Transverse colon (tissue), 4 donors: ENCODE results near the gene PDE4C. TPM values are rescaled to one million over a fixed set of nuclear protein-coding genes. Genes with fewer than 3 reads are reported as not detected.

Experiments used
- DNase-seq: peaks from one replicate; pipeline ENCODE4 v3.0.0-alpha.2; 2019
- H3K27ac ChIP-seq, 4 donors: fragments of 200-600 bp; sonication (generic); 2 replicates each; pipeline ENCODE4 v1.5.1; 2016 to 2018; ENCODE audit warnings: inconsistent platforms in 4 of 4
- H3K27me3 ChIP-seq: fragments of 200-600 bp; sonication (generic); 2 replicates; pipeline ENCODE4 v1.5.1; 2017; ENCODE audit warnings: inconsistent platforms
- H3K36me3 ChIP-seq, 4 donors: fragments of 200-600 bp; sonication (generic); 2 replicates each; pipeline ENCODE4 v1.5.1; 2017 to 2019; ENCODE audit warnings: inconsistent platforms in 4 of 4
- H3K4me1 ChIP-seq, 4 donors: fragments of 200-600 bp; sonication (generic); 2 replicates each; pipeline ENCODE4 v1.5.1; 2017 to 2020; ENCODE audit warnings: inconsistent platforms in 4 of 4
- H3K4me3 ChIP-seq, 4 donors: fragments of 200-600 bp; sonication (generic); 1 replicate in 1 of 4; 2 replicates in 3 of 4; pipeline versions ENCODE4 v1.5.1 to v1.6.1; 2017 to 2019; ENCODE audit warnings: inconsistent platforms in 4 of 4
- H3K9me3 ChIP-seq, 2 donors: fragments of 200-600 bp; sonication (generic); 2 replicates each; pipeline ENCODE4 v1.5.1; 2017 to 2019; ENCODE audit warnings: inconsistent platforms in 2 of 2
- CTCF ChIP-seq, 5 experiments: fragments of 200-600 bp in 3 of 5; fragments of 450-650 bp in 2 of 5; sonication (generic) in 3 of 5; IDR thresholded peaks; 1 replicate in 2 of 5; 2 replicates in 3 of 5; pipeline ENCODE4 v1.5.1; 2016 to 2017; ENCODE audit warnings: antibody characterized with exemption in 5 of 5, inconsistent platforms in 3 of 5, mild to moderate bottlenecking in 2 of 5, moderate library complexity in 1 of 5
- EP300 ChIP-seq: sonication (generic); formaldehyde crosslinking; IDR thresholded peaks from one replicate; pipeline ENCODE4 v1.6.1; 2017; ENCODE audit warnings: antibody characterized with exemption, low read depth
- POLR2A ChIP-seq: fragments of 450-650 bp; IDR thresholded peaks from one replicate; pipeline ENCODE4 v1.6.1; 2016; ENCODE audit warnings: antibody characterized with exemption, mild to moderate bottlenecking, moderate library complexity
- POLR2AphosphoS5 ChIP-seq, 3 donors: sonication (generic); formaldehyde crosslinking; IDR thresholded peaks; one replicate each; pipeline ENCODE4 v1.6.1; 2016; ENCODE audit warnings: antibody characterized with exemption in 3 of 3
- WGBS, 2 donors: methylation state at CpG; one replicate each; pipeline ENCODE4 v1.1.5; 2018; ENCODE audit warnings: low coverage in 1 of 2; 5-methylcytosine and 5-hydroxymethylcytosine counted together
- in situ Hi-C, 4 donors: fragments of 200-750 bp; cut with MboI; loops; one replicate each; pipeline versions ENCODE4 v1.15.0 to v1.15.1; 2017; ENCODE audit warnings: low sequenced_read_pairs in 3 of 4, low pct_ligation_motif_present in 1 of 4, low pct_unique_long_range_greater_than_20kb in 1 of 4
- intact Hi-C: fragments of 100-400 bp; cut with DNase I; formaldehyde crosslinking; loops from one replicate; pipeline ENCODE4 v1.15.1; 2023; ENCODE audit warnings: low total_unique reads
- total RNA-seq, 4 donors: library from RNA; depleted of rRNA; stranded (reverse); fragments of >200 nt; gene quantifications; one replicate each; pipeline ENCODE4 v1.1.0, GENCODE V29; 2016

The PDE4C gene
- total RNA-seq, 4 donors from 2014 or later, result 3.0 to 18.3 (median 7.7) TPM

GRCh38 chr19:18229915-18230314 lies 3.7 kb upstream of the PDE4C start:
- WGBS, 2 donors, result 70 to 74% methylated on average over 2 to 4 of the region's 4 CpGs
- H3K4me1 ChIP-seq, result peaks cover 3 to 17% (median 10%) of the 10 kb centered on the region in 4 donors
- no peaks in the 10 kb centered on the region for H3K36me3 ChIP-seq
- no peak overlapping the region for H3K4me3 ChIP-seq
- H3K9me3 ChIP-seq, result peaks cover 4 to 7% of the 10 kb centered on the region in 2 donors
- in situ Hi-C loops, result no loop called here
- intact Hi-C loops, result no loop called here
- peaks cover 96% of the 10 kb centered on the region for H3K27me3 ChIP-seq
- no peak for DNase-seq
- H3K27ac ChIP-seq, result no peak overlapping the region
- TF ChIP-seq POLR2AphosphoS5 (IDR thresholded peaks at IDR 0.05) (no peak), CTCF (IDR thresholded peaks at IDR 0.05) (no peak), POLR2A (no peak), EP300 (no peak)

DNA sequence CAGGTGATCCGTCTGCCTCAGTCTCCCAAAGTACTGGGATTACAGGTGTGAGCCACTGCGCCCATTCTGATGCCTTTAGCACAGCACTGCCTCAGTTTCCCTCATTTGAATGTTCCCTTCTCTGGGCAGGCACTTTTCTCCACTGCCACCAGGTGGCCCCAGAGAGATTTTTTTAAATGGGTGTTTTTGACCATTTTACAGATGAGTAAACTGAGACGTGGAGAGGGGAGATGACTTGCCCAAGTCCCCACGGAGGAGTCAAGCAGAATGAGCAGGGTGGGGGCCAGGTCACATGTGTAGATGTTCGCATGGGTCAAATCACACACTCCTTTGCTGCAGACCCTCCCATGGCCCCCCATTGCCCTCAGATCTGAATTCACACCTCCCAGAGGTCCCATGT lies 3.2 kb upstream of the PDE4C start:
- in situ Hi-C loops (no loop called here), intact Hi-C loops (no loop called here)
- WGBS, 2 donors, result 60 to 74% methylated on average over 4 to 5 of the region's 5 CpGs
- Histone ChIP-seq H3K27ac (no peak overlapping the region), H3K4me3 (no peak overlapping the region), H3K36me3 (no peaks in the 10 kb centered on the region), H3K27me3 (peaks cover 96% of the 10 kb centered on the region), H3K9me3 (peaks cover 4 to 7% of the 10 kb centered on the region in 2 donors), H3K4me1 (peaks cover 6 to 21% (median 12%) of the 10 kb centered on the region in 4 donors)
- TF ChIP-seq CTCF (IDR thresholded peaks at IDR 0.05), result peak; percentile 33 to 45 (median 39)
- no peak for TF ChIP-seq POLR2A
- no peak for DNase-seq

GRCh38 chr19:18227781-18228271 lies 1.6 kb upstream of the PDE4C start:
- TF ChIP-seq CTCF (IDR thresholded peaks at IDR 0.05) (no peak), POLR2A (no peak), EP300 (no peak), POLR2AphosphoS5 (IDR thresholded peaks at IDR 0.05) (no peak)
- WGBS, 2 donors, result 65% methylated on average over 6 of the region's 6 CpGs; no CpG with 5 or more reads in 1 of the 2 donors

DNA sequence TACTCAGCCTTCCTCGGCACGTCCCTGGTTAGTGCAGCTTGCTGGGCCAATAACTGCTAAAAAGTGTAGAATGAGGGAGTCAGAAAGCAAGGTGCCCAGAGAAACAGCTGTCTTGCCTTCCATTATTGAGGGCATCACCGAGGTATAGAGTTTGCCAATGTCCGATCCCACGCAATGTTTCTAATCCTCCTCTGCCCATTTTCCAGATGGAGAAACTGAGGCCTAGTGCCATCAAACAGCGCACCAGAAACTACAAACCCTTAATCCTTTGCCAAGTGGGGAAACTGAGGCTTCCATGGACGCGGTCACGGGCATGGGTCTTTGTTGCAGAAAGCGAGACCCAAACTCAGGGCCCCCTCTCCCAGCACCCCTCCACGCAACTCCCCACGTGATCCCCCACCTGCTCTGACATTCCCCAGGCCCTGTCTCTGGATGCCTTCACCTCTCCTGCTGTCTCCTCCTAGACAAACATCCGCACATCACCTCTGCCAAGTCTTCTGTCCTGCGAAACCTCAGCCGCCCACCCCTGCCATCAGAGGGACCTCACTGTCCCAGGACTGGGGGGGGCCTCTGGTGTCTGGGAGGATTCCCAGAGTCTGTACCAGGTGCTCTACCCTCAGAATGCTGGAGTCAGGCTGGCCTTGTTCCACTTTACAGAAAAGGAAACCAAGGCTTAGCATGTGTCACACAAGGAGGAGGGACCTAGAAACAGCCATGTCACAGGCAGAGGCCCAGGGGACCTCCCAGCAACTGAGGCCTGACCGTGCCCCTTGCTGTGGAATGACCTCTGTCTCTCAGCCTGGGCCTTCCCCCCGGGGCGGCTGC lies 930 bp upstream of the PDE4C start:
- TF ChIP-seq POLR2AphosphoS5 (IDR thresholded peaks at IDR 0.05) (peak in 1 of 3 donors; percentile 67), CTCF (IDR thresholded peaks at IDR 0.05) (no peak)
- no peak overlapping the region for H3K27ac ChIP-seq
- H3K9me3 ChIP-seq, result no peaks in the 10 kb centered on the region
- no peak overlapping the region for H3K4me3 ChIP-seq
- DNase-seq, result no peak
- H3K36me3 ChIP-seq, result no peaks in the 10 kb centered on the region
- 53 to 72% methylated on average over 3 to 18 of the region's 18 CpGs for WGBS, 2 donors
- intact Hi-C loops (no loop called here), in situ Hi-C loops (no loop called here)
- peaks cover 7 to 27% (median 16%) of the 10 kb centered on the region in 4 donors for H3K4me1 ChIP-seq
- H3K27me3 ChIP-seq, result peaks cover 80% of the 10 kb centered on the region

More at GRCh38 chr19:18227781-18228271, 1.6 kb upstream of the PDE4C start:
- no peak overlapping the region for H3K27ac ChIP-seq
- no peaks in the 10 kb centered on the region for H3K36me3 ChIP-seq
- H3K27me3 ChIP-seq, result peaks cover 84% of the 10 kb centered on the region
- no peak overlapping the region for H3K4me3 ChIP-seq
- peaks cover 0 to 2% of the 10 kb centered on the region in 2 donors for H3K9me3 ChIP-seq
- intact Hi-C loops, result no loop called here
- in situ Hi-C loops, result no loop called here
- peaks cover 7 to 27% (median 17%) of the 10 kb centered on the region in 4 donors for H3K4me1 ChIP-seq
- DNase-seq, result no peak
